Activated naive CD4-positive, alpha-beta T cell treated with anti-CD3 and anti-CD28 coated beads for 36 hours (primary cell): ENCODE results near the gene TBC1D4. TPM values are rescaled to one million over a fixed set of nuclear protein-coding genes. Genes with fewer than 3 reads are reported as not detected.

ENCODE experiments used
- CTCF ChIA-PET: fragments of 350-600 bp; sonication (Branson Sonifier 250); formaldehyde crosslinking; loops from one replicate; lab custom pipeline; 2021; ENCODE audit warnings: antibody characterized with exemption; lab: Charles Lee
- DNase-seq: peaks from one replicate; pipeline ENCODE4 v3.0.0-alpha.2; 2020
- H3K27ac Mint-ChIP-seq: one replicate; pipeline ENCODE4 v1.8.0; 2021; ENCODE audit warnings: mild to moderate bottlenecking, mixed read lengths
- H3K27me3 Mint-ChIP-seq: one replicate; pipeline ENCODE4 v1.8.0; 2021; ENCODE audit warnings: low read depth, mixed read lengths
- H3K36me3 Mint-ChIP-seq: one replicate; pipeline ENCODE4 v1.8.0; 2021; ENCODE audit warnings: low read depth, mixed read lengths
- H3K4me1 Mint-ChIP-seq: one replicate; pipeline ENCODE4 v1.8.0; 2021; ENCODE audit warnings: low read depth, mixed read lengths
- H3K4me3 Mint-ChIP-seq: one replicate; pipeline ENCODE4 v1.8.0; 2021; ENCODE audit warnings: mild to moderate bottlenecking, moderate library complexity, mixed read lengths
- H3K9me3 Mint-ChIP-seq: one replicate; pipeline ENCODE4 v1.8.0; 2021; ENCODE audit warnings: mixed read lengths
- intact Hi-C: fragments of 100-400 bp; cut with micrococcal nuclease; formaldehyde crosslinking; loops from one replicate; pipeline ENCODE4 v1.15.1; 2023
- total RNA-seq, 2 experiments: library from RNA; stranded (reverse); gene quantifications; one replicate each; pipeline ENCODE4 v1.2.3, GENCODE V29; 2021

The TBC1D4 gene, protein sequence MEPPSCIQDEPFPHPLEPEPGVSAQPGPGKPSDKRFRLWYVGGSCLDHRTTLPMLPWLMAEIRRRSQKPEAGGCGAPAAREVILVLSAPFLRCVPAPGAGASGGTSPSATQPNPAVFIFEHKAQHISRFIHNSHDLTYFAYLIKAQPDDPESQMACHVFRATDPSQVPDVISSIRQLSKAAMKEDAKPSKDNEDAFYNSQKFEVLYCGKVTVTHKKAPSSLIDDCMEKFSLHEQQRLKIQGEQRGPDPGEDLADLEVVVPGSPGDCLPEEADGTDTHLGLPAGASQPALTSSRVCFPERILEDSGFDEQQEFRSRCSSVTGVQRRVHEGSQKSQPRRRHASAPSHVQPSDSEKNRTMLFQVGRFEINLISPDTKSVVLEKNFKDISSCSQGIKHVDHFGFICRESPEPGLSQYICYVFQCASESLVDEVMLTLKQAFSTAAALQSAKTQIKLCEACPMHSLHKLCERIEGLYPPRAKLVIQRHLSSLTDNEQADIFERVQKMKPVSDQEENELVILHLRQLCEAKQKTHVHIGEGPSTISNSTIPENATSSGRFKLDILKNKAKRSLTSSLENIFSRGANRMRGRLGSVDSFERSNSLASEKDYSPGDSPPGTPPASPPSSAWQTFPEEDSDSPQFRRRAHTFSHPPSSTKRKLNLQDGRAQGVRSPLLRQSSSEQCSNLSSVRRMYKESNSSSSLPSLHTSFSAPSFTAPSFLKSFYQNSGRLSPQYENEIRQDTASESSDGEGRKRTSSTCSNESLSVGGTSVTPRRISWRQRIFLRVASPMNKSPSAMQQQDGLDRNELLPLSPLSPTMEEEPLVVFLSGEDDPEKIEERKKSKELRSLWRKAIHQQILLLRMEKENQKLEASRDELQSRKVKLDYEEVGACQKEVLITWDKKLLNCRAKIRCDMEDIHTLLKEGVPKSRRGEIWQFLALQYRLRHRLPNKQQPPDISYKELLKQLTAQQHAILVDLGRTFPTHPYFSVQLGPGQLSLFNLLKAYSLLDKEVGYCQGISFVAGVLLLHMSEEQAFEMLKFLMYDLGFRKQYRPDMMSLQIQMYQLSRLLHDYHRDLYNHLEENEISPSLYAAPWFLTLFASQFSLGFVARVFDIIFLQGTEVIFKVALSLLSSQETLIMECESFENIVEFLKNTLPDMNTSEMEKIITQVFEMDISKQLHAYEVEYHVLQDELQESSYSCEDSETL (N-terminal part only)
- 10 to 100 TPM; 13.4 to 19.7 TPM for total RNA-seq

- CTCF ChIA-PET, result interaction anchor here (0.6 to 1.4 kb wide), 13 partner anchors 20 to 189 kb away, joined by 3 to 7 read pairs (median 3); no protein-coding TSS in a partner anchor
- peaks cover 1% of the 10 kb centered on the region for H3K36me3 Mint-ChIP-seq
Observed at GRCh38 chr13:75482070-75482819, at the start of gene TBC1D4. TBC1D4 (minus strand) TSS chr13:75482169; CDS start chr13:75481767, 402 bp downstream.

DNA sequence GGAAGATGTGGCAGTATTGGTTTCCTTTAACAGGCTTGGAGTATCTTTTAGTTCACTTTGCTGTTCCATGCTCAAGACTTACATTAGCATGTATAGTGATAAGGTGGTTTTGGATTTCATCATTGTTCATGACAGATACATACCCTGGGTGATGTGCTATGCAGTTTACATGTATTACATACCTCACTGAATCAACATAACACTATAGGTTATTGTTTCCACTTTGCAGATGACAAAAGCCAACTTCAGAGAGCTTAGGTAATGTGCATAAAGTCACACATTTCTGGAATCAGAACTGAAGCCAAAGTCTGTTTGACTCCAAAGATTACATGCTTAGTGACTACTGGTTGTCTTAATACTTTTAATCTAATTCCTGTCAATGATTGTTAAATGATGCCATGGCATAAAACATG is 48.6 kb upstream of the TBC1D4 start:
- no peak for DNase-seq
- H3K9me3 Mint-ChIP-seq, result no peaks in the 10 kb centered on the region
- H3K27me3 Mint-ChIP-seq, result no peaks in the 10 kb centered on the region
- intact Hi-C loops, result loop anchor here (1.0 to 10.0 kb wide), 2 partner anchors 204 to 1396 kb away; partner anchors contain the start of gene KLF12
- peak overlapping the region; percentile 46 for H3K27ac Mint-ChIP-seq
- peaks cover 41% of the 10 kb centered on the region for H3K36me3 Mint-ChIP-seq
- CTCF ChIA-PET, result interaction anchor here (1.7 kb wide), 1 partner anchor 48 kb away, joined by 6 read pairs; the partner anchor contains the start of gene TBC1D4
- peaks cover 48% of the 10 kb centered on the region for H3K4me1 Mint-ChIP-seq
- no peak overlapping the region for H3K4me3 Mint-ChIP-seq

More at GRCh38 chr13:75482070-75482819, at the start of gene TBC1D4:
- Mint-ChIP-seq H3K4me1 (peaks cover 11% of the 10 kb centered on the region), H3K27me3 (peaks cover 53% of the 10 kb centered on the region), H3K4me3 (peak within 1 kb of the TSS; percentile 94), H3K27ac (no peak within 1 kb of the TSS), H3K9me3 (no peaks in the 10 kb centered on the region)
- intact Hi-C loops, result loop anchor here (1.0 to 10.0 kb wide), 9 partner anchors 55 to 1403 kb away; partner anchors contain the start of genes COMMD6, KCTD12, LMO7 and UCHL3
- DNase-seq, result peak; percentile 68

- CTCF ChIA-PET, result interaction anchor here (1.3 kb wide), 1 partner anchor 8 kb away, joined by 3 read pairs; no protein-coding TSS in a partner anchor
- H3K4me3 Mint-ChIP-seq, result no peak overlapping the region
Observed at GRCh38 chr13:75521956-75522355, 40.0 kb upstream of the TBC1D4 start.

GRCh38 chr13:75518439-75519088 is 36.6 kb upstream of the TBC1D4 start:
- no peak overlapping the region for H3K27ac Mint-ChIP-seq
- DNase-seq, result no peak
- no peaks in the 10 kb centered on the region for H3K27me3 Mint-ChIP-seq
- H3K9me3 Mint-ChIP-seq, result no peaks in the 10 kb centered on the region
- no peak overlapping the region for H3K4me3 Mint-ChIP-seq
- intact Hi-C loops, result no loop called here
- no peaks in the 10 kb centered on the region for H3K4me1 Mint-ChIP-seq
- H3K36me3 Mint-ChIP-seq, result no peaks in the 10 kb centered on the region
- CTCF ChIA-PET, result no interaction called here

More at GRCh38 chr13:75521956-75522355, 40.0 kb upstream of the TBC1D4 start:
- peaks cover 17% of the 10 kb centered on the region for H3K36me3 Mint-ChIP-seq
- intact Hi-C loops, result no loop called here
- no peaks in the 10 kb centered on the region for H3K9me3 Mint-ChIP-seq
- no peaks in the 10 kb centered on the region for H3K27me3 Mint-ChIP-seq
- H3K27ac Mint-ChIP-seq, result no peak overlapping the region
- H3K4me1 Mint-ChIP-seq, result peaks cover 10% of the 10 kb centered on the region
- no peak for DNase-seq

GRCh38 chr13:75514080-75514995 is 32.4 kb upstream of the TBC1D4 start:
- Mint-ChIP-seq H3K9me3 (no peaks in the 10 kb centered on the region), H3K4me3 (no peak overlapping the region), H3K27ac (no peak overlapping the region), H3K27me3 (peaks cover 3% of the 10 kb centered on the region), H3K4me1 (no peaks in the 10 kb centered on the region), H3K36me3 (no peaks in the 10 kb centered on the region)
- CTCF ChIA-PET, result interaction anchor here (0.6 to 1.0 kb wide), 2 partner anchors 8 to 32 kb away, joined by 3 read pairs; no protein-coding TSS in a partner anchor
- no peak for DNase-seq
- intact Hi-C loops, result no loop called here

GRCh38 chr13:75513271-75513670 is 31.3 kb upstream of the TBC1D4 start:
- CTCF ChIA-PET, result no interaction called here
- no peak overlapping the region for H3K27ac Mint-ChIP-seq
- H3K9me3 Mint-ChIP-seq, result no peaks in the 10 kb centered on the region

GRCh38 chr13:75512253-75512652 is 30.3 kb upstream of the TBC1D4 start:
- CTCF ChIA-PET, result no interaction called here
- Mint-ChIP-seq H3K27ac (no peak overlapping the region), H3K4me3 (no peak overlapping the region), H3K27me3 (peaks cover 3% of the 10 kb centered on the region), H3K36me3 (no peaks in the 10 kb centered on the region), H3K4me1 (no peaks in the 10 kb centered on the region), H3K9me3 (no peaks in the 10 kb centered on the region)
- intact Hi-C loops, result no loop called here
- DNase-seq, result no peak

More at GRCh38 chr13:75513271-75513670, 31.3 kb upstream of the TBC1D4 start:
- Mint-ChIP-seq H3K36me3 (no peaks in the 10 kb centered on the region), H3K27me3 (peaks cover 3% of the 10 kb centered on the region), H3K4me3 (no peak overlapping the region), H3K4me1 (no peaks in the 10 kb centered on the region)
- intact Hi-C loops, result no loop called here
- DNase-seq, result no peak

GRCh38 chr13:75511051-75511625 is 29.2 kb upstream of the TBC1D4 start:
- Mint-ChIP-seq H3K27ac (no peak overlapping the region), H3K9me3 (no peaks in the 10 kb centered on the region), H3K36me3 (no peaks in the 10 kb centered on the region), H3K27me3 (peaks cover 3% of the 10 kb centered on the region), H3K4me3 (no peak overlapping the region), H3K4me1 (no peaks in the 10 kb centered on the region)
- CTCF ChIA-PET, result no interaction called here
- DNase-seq, result no peak
- intact Hi-C loops, result no loop called here

DNA sequence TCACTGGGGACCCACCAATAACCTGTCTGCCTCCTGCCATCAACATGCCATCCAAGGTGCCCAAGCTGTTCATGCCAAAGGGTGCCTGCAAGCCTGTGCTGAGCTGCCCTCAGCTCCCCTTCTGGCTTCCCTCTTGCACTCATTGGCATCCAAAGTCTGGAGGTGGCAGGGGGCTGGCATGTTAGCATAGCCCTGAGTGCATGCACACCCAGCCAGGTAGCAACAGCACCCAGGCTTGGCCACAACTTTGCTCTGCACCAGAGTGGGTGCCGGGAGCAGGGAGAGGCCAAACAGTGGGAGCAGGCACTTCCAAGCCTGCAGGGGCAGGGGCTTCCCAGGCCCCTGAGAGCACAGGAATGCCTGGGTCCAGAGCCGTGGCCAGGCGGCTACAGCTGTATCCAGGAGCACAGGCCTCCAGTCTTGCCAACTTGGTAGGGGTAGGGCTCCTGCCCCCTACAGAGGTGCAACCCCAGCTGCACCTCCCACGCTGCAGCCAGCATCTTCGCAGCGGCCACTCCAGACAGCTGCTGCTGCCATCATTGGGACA is 26.1 kb upstream of the TBC1D4 start:
- H3K4me1 Mint-ChIP-seq, result no peaks in the 10 kb centered on the region
- H3K27ac Mint-ChIP-seq, result no peak overlapping the region
- no peaks in the 10 kb centered on the region for H3K9me3 Mint-ChIP-seq
- CTCF ChIA-PET, result interaction anchor here (0.8 kb wide), 1 partner anchor 26 kb away, joined by 3 read pairs; the partner anchor contains the start of gene TBC1D4
- no peak for DNase-seq
- intact Hi-C loops, result no loop called here
- H3K27me3 Mint-ChIP-seq, result peaks cover 2% of the 10 kb centered on the region
- no peak overlapping the region for H3K4me3 Mint-ChIP-seq
- no peaks in the 10 kb centered on the region for H3K36me3 Mint-ChIP-seq
